ENCODE results near the gene NUMA1. TPM values are rescaled to one million over a fixed set of nuclear protein-coding genes. Genes with fewer than 3 reads are reported as not detected.

NUMA1 gene
- total and polyA plus RNA-seq, 9 of the 15 experiments (the other 6 are each of a cell fraction or from before 2014, with no cell fraction given) = 4.1 to 104 (median 51.2) TPM

GRCh38 chr11:72078477-72078876 lies 1.9 kb downstream of the NUMA1 start:
- FAIRE-seq (no peak), ATAC-seq (no peak), DNase-seq (ENCODE audit: extremely low read depth in 1 of 4, low spot score in 3 of 4) (no peak)
- Histone ChIP-seq H3K27me3 (ENCODE audit: control insufficient read depth in 2 of 2, insufficient read depth in 2 of 2, low read length in 2 of 2) (no peaks in the 10 kb centered on the region), H4K20me1 (replicated peaks; ENCODE audit: control insufficient read depth, insufficient read depth, low read length) (0 out of 2 replicates have a peak, but pooled peaks cover 6% of the 10 kb centered on the region), H3K4me2 (ENCODE audit: insufficient read depth, low read length) (peak overlapping the region; percentile 92), H3K4me1 (replicated peaks in 1 of 2; ENCODE audit: control insufficient read depth in 2 of 2, insufficient read depth in 2 of 2, low read length in 2 of 2) (peaks cover 6 to 20% of the 10 kb centered on the region in 2 experiments; a peak in 3 of 5 replicates), H3K9ac (ENCODE audit: insufficient read depth in 1 of 2, low read depth in 2 of 2, low read length in 2 of 2) (peak overlapping the region; percentile 82 to 86; a peak in 2 of 4 replicates), H3K36me3 (ENCODE audit: control insufficient read depth, insufficient read depth, low read length) (peaks cover 22% of the 10 kb centered on the region; the same call in 2 of the 3 replicates), H3K9me1 (ENCODE audit: control insufficient read depth, insufficient read depth, low read length) (no peaks in the 10 kb centered on the region), H3K9me3 (replicated peaks; ENCODE audit: control insufficient read depth, insufficient read depth, low read depth, low read length) (no peaks in the 10 kb centered on the region), H3K79me2 (ENCODE audit: control insufficient read depth, insufficient read depth, low read length) (peaks cover 61% of the 10 kb centered on the region), H3K4me3 (peak overlapping the region; percentile 70), H2AFZ (ENCODE audit: low read depth, low read length) (peak overlapping the region; percentile 40; the same call in 1 of the 2 replicates), H3K27ac (ENCODE audit: extremely low read depth, low read depth, low read length) (peak overlapping the region; percentile 86)
- BruUV-seq (replicated peaks) = TSS peak; percentile 52
- POLR2A ChIA-PET = interaction anchor here (0.7 to 2.9 kb wide), 14 partner anchors 9 to 356 kb away, joined by 3 to 13 read pairs (median 4); partner anchors contain the start of gene CLPB
- CTCF ChIA-PET (ENCODE audit: low intra/inter-chr PET ratio) = no interaction called here
- in situ Hi-C loops (cut with MboI) (no loop called here), intact Hi-C loops (cut with micrococcal nuclease) (no loop called here)
- 9% methylated on average over 6 of the region's 6 CpGs for WGBS (ENCODE audit: insufficient coverage, low coverage, missing lambda C conversion rate)
- 0 out of 2 replicates have a peak, but pooled peaks have one; percentile 24 for TF ChIP-seq TCF3 (CRISPR knock-in tag; IDR thresholded peaks at IDR 0.05)
- TF ChIP-seq KLF6 (CRISPR knock-in tag; IDR thresholded peaks at IDR 0.05; ENCODE audit: borderline replicate concordance) = no peak
- 0 out of 2 replicates have a peak, but pooled peaks have one; percentile 25 for TF ChIP-seq ZKSCAN3 (CRISPR knock-in tag; IDR thresholded peaks at IDR 0.05)

GRCh38 chr11:72075756-72076155 lies 4.6 kb downstream of the NUMA1 start:
- no TSS peak for BruUV-seq (replicated peaks)
- Histone ChIP-seq H3K9ac (ENCODE audit: insufficient read depth in 1 of 2, low read depth in 2 of 2, low read length in 2 of 2) (no peak overlapping the region), H3K36me3 (ENCODE audit: control insufficient read depth, insufficient read depth, low read length) (peaks cover 24% of the 10 kb centered on the region; the same call in 2 of the 3 replicates), H3K27me3 (ENCODE audit: control insufficient read depth in 2 of 2, insufficient read depth in 2 of 2, low read length in 2 of 2) (no peaks in the 10 kb centered on the region), H2AFZ (ENCODE audit: low read depth, low read length) (no peak overlapping the region), H3K4me2 (ENCODE audit: insufficient read depth, low read length) (no peak overlapping the region), H3K27ac (ENCODE audit: extremely low read depth, low read depth, low read length) (no peak overlapping the region; the same call in 2 of the 3 replicates), H4K20me1 (replicated peaks; ENCODE audit: control insufficient read depth, insufficient read depth, low read length) (peaks cover 6% of the 10 kb centered on the region; the same call in 1 of the 2 replicates), H3K9me1 (ENCODE audit: control insufficient read depth, insufficient read depth, low read length) (peaks cover 4% of the 10 kb centered on the region), H3K79me2 (ENCODE audit: control insufficient read depth, insufficient read depth, low read length) (peaks cover 88% of the 10 kb centered on the region), H3K9me3 (replicated peaks; ENCODE audit: control insufficient read depth, insufficient read depth, low read depth, low read length) (no peaks in the 10 kb centered on the region), H3K4me3 (no peak overlapping the region), H3K4me1 (replicated peaks in 1 of 2; ENCODE audit: control insufficient read depth in 2 of 2, insufficient read depth in 2 of 2, low read length in 2 of 2) (peaks cover 4 to 15% of the 10 kb centered on the region in 2 experiments; a peak in 4 of 5 replicates)
- ChIA-PET CTCF (ENCODE audit: low intra/inter-chr PET ratio) (interaction anchor here (0.6 kb wide), 1 partner anchor 18 kb away, joined by 3 read pairs; no protein-coding TSS in a partner anchor), POLR2A (interaction anchor here (0.6 to 1.3 kb wide), 4 partner anchors 10 to 648 kb away, joined by 3 to 4 read pairs (median 3); no protein-coding TSS in a partner anchor)
- intact Hi-C loops (cut with micrococcal nuclease) (no loop called here), in situ Hi-C loops (cut with MboI) (no loop called here)
- DNase-seq (ENCODE audit: extremely low read depth in 1 of 4, low spot score in 3 of 4) (no peak), ATAC-seq (no peak), FAIRE-seq (no peak)
- 73% methylated on average over 4 of the region's 4 CpGs for WGBS (ENCODE audit: insufficient coverage, low coverage, missing lambda C conversion rate)
- TF ChIP-seq RERE (CRISPR knock-in tag; IDR thresholded peaks at IDR 0.05; ENCODE audit: borderline replicate concordance) (no peak), NR2F6 (CRISPR knock-in tag; IDR thresholded peaks at IDR 0.05) (no peak), SIRT6 (IDR thresholded peaks at IDR 0.05; ENCODE audit: low read depth, low read length) (no peak), NFE2L1 (tag; IDR thresholded peaks at IDR 0.05; ENCODE audit: borderline replicate concordance, low read depth) (no peak), FOXP1 (CRISPR knock-in tag; IDR thresholded peaks at IDR 0.05) (no peak), TAL1 (IDR thresholded peaks at IDR 0.05) (no peak), FOXA3 (CRISPR knock-in tag; conservative IDR thresholded peaks at IDR 0.05 in 1 of 2, IDR thresholded peaks at IDR 0.05 in 1 of 2) (no peak), GATAD2A (IDR thresholded peaks at IDR 0.05) (no peak)

All from K562 (cell line).